ENCODE data around the gene RGS1. TPM values are rescaled to one million over a fixed set of nuclear protein-coding genes. Genes with fewer than 3 reads are reported as not detected.

The RGS1 gene
- total and polyA plus RNA-seq, 2 of the 4 experiments (the other 2 are of a cell fraction), result not detected

DNA sequence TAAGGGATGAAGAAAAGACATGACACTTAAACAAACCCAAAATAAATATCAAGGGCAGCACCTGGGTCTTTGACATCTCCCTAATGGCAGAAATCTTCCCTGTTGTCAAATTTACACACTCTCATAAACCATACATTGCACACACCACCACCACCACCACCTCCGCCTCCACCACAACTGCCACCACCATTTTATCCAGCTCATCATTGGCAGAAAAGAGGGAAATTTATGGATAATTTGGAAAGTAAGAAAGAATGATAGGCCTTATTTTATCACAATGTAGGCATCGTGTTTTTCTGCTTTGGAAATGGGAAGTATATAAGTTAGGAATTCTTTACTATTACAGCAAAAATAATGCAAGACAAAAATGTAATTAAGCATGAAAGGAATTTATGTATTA, 33.1 kb downstream of the RGS1 start:
- Histone ChIP-seq H2AK9ac (replicated peaks; ENCODE audit: low read depth, low read length, poor library complexity) (no peak overlapping the region), H3K4me3 (ENCODE audit: insufficient read depth, low read depth, low read length) (no peak overlapping the region), H3K18ac (ENCODE audit: low read depth, low read length) (no peak overlapping the region), H2AFZ (replicated peaks; ENCODE audit: low read length, poor library complexity) (no peak overlapping the region), H3K4ac (ENCODE audit: low read depth, low read length) (no peak overlapping the region), H3K14ac (replicated peaks; ENCODE audit: low read depth, low read length) (no peak overlapping the region), H2BK15ac (ENCODE audit: low read depth, low read length) (no peak overlapping the region), H2BK20ac (ENCODE audit: low read depth, low read length) (peak overlapping the region; percentile 10; the same call in 1 of the 2 replicates), H3K23ac (ENCODE audit: low read depth, low read length) (no peak overlapping the region), H4K5ac (ENCODE audit: low read depth, low read length) (no peak overlapping the region), H3K9ac (ENCODE audit: low read depth, low read length) (no peak overlapping the region), H3K79me1 (ENCODE audit: low read depth in 1 of 2, low read length in 2 of 2) (no peaks in the 10 kb centered on the region), H3K36me3 (ENCODE audit: control insufficient read depth, insufficient read depth, low read length) (no peaks in the 10 kb centered on the region), H3K9me1 (ENCODE audit: insufficient read depth, low read length) (no peaks in the 10 kb centered on the region), H4K20me1 (ENCODE audit: insufficient read depth, low read length) (no peaks in the 10 kb centered on the region), H3K27me3 (ENCODE audit: control insufficient read depth, insufficient read depth, low read length) (no peaks in the 10 kb centered on the region), H3K4me2 (ENCODE audit: low read depth, low read length) (no peak overlapping the region), H2BK5ac (ENCODE audit: low read depth, low read length, poor library complexity, severe bottlenecking) (no peak overlapping the region), H4K91ac (ENCODE audit: insufficient read depth, low read depth, low read length) (no peak overlapping the region), H3K9me3 (ENCODE audit: control insufficient read depth, insufficient read depth, low read length) (no peaks in the 10 kb centered on the region), H3K56ac (ENCODE audit: extremely low read depth, insufficient read depth, low read length) (no peak overlapping the region), H2AK5ac (ENCODE audit: low read depth, low read length) (no peak overlapping the region), H4K8ac (ENCODE audit: low read depth in 2 of 2, low read length in 2 of 2) (no peak overlapping the region), H2BK120ac (ENCODE audit: low read depth, low read length) (no peak overlapping the region), H3K27ac (ENCODE audit: insufficient read depth, low read length) (no peak overlapping the region), H3K4me1 (ENCODE audit: control insufficient read depth, insufficient read depth, low read length) (no peaks in the 10 kb centered on the region; the same call in 1 of the 2 replicates)
- dilution Hi-C loops (cut with HindIII; ENCODE audit: low sequenced_read_pairs, unreplicated experiment), result no loop called here
- no peak for DNase-seq
- POLR2A ChIA-PET (ENCODE audit: unreplicated experiment), result no interaction called here
- intact Hi-C loops (cut with micrococcal nuclease), result no loop called here
- TF ChIP-seq SMC3 (IDR thresholded peaks at IDR 0.05; ENCODE audit: low read depth, low read length), result no peak
- TF ChIP-seq, protein P1, sequence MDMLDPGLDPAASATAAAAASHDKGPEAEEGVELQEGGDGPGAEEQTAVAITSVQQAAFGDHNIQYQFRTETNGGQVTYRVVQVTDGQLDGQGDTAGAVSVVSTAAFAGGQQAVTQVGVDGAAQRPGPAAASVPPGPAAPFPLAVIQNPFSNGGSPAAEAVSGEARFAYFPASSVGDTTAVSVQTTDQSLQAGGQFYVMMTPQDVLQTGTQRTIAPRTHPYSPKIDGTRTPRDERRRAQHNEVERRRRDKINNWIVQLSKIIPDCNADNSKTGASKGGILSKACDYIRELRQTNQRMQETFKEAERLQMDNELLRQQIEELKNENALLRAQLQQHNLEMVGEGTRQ (IDR thresholded peaks at IDR 0.05; ENCODE audit: low read depth, low read length), result no peak
- TF ChIP-seq, protein P2, sequence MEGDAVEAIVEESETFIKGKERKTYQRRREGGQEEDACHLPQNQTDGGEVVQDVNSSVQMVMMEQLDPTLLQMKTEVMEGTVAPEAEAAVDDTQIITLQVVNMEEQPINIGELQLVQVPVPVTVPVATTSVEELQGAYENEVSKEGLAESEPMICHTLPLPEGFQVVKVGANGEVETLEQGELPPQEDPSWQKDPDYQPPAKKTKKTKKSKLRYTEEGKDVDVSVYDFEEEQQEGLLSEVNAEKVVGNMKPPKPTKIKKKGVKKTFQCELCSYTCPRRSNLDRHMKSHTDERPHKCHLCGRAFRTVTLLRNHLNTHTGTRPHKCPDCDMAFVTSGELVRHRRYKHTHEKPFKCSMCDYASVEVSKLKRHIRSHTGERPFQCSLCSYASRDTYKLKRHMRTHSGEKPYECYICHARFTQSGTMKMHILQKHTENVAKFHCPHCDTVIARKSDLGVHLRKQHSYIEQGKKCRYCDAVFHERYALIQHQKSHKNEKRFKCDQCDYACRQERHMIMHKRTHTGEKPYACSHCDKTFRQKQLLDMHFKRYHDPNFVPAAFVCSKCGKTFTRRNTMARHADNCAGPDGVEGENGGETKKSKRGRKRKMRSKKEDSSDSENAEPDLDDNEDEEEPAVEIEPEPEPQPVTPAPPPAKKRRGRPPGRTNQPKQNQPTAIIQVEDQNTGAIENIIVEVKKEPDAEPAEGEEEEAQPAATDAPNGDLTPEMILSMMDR (conservative IDR thresholded peaks at IDR 0.05; ENCODE audit: low read depth, low read length), result no peak
- no peak for TF ChIP-seq MXI1 (IDR thresholded peaks at IDR 0.05; ENCODE audit: borderline replicate concordance, low read depth, low read length)
- TF ChIP-seq CHD1 (IDR thresholded peaks at IDR 0.05; ENCODE audit: low read depth, low read length), result no peak
- TF ChIP-seq POLR2A (IDR thresholded peaks at IDR 0.05; ENCODE audit: low read depth, low read length), result no peak
- no peak for TF ChIP-seq FOS (IDR thresholded peaks at IDR 0.05; ENCODE audit: low read depth, low read length)
- no peak for TF ChIP-seq BHLHE40 (IDR thresholded peaks at IDR 0.05; ENCODE audit: low read depth, low read length)
- TF ChIP-seq RFX5 (IDR thresholded peaks at IDR 0.05; ENCODE audit: low read depth, low read length), result no peak
- TF ChIP-seq MAZ (IDR thresholded peaks at IDR 0.05; ENCODE audit: borderline replicate concordance, low read depth, low read length), result no peak
- TF ChIP-seq RCOR1 (IDR thresholded peaks at IDR 0.05; ENCODE audit: insufficient replicate concordance, low read length), result no peak
- no peak for TF ChIP-seq MAFK (IDR thresholded peaks at IDR 0.05; ENCODE audit: low read depth, low read length)
- TF ChIP-seq RAD21 (IDR thresholded peaks at IDR 0.05; ENCODE audit: low read length), result no peak
- no peak for TF ChIP-seq CEBPB (IDR thresholded peaks at IDR 0.05; ENCODE audit: low read depth, low read length)
- TF ChIP-seq, protein P3, sequence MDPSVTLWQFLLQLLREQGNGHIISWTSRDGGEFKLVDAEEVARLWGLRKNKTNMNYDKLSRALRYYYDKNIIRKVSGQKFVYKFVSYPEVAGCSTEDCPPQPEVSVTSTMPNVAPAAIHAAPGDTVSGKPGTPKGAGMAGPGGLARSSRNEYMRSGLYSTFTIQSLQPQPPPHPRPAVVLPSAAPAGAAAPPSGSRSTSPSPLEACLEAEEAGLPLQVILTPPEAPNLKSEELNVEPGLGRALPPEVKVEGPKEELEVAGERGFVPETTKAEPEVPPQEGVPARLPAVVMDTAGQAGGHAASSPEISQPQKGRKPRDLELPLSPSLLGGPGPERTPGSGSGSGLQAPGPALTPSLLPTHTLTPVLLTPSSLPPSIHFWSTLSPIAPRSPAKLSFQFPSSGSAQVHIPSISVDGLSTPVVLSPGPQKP (IDR thresholded peaks at IDR 0.05; ENCODE audit: borderline replicate concordance, low read depth, low read length), result no peak
- TF ChIP-seq NFE2L2 (IDR thresholded peaks at IDR 0.05; ENCODE audit: low read depth, low read length), result no peak
- no peak for ATAC-seq (ENCODE audit: low read depth)
- in situ Hi-C loops (cut with MboI; ENCODE audit: low sequenced_read_pairs), result no loop called here
- WGBS, 2 experiments (ENCODE audit: extremely low coverage in 2 of 2, insufficient read length in 1 of 2), result no CpG with 5 or more reads among the region's 2 CpGs
- CTCF ChIA-PET, result interaction anchor here (1.2 kb wide), 1 partner anchor 132 kb away, joined by 4 read pairs; no protein-coding TSS in a partner anchor
- BruUV-seq (replicated peaks), result no TSS peak
